B cell (primary cell): ENCODE measurements around the gene SPINK1. TPM values are rescaled to one million over a fixed set of nuclear protein-coding genes. Genes with fewer than 3 reads are reported as not detected.

ENCODE experiments used
- ATAC-seq: fragments of 200-7000 bp; cut with Tn5 transposase; one replicate; pipeline ENCODE4 v1.10.0; 2021; ENCODE audit warnings: low read depth, mild to moderate bottlenecking, moderate number of reproducible peaks, moderate library complexity
- CTCF ChIA-PET: fragments of 350-600 bp; sonication (Branson Sonifier 250); formaldehyde crosslinking; loops from one replicate; lab custom pipeline; 2021; ENCODE audit warnings: antibody characterized with exemption, inconsistent platforms; lab: Charles Lee
- POLR2A ChIA-PET: fragments of 350-600 bp; sonication (Branson Sonifier 250); formaldehyde crosslinking; loops from one replicate; lab custom pipeline; 2021; ENCODE audit warnings: antibody characterized with exemption; lab: Charles Lee
- DNase-seq: peaks from one replicate; pipeline ENCODE4 v3.0.0; 2013
- H2AFZ ChIP-seq: 2 replicates; pipeline ENCODE4 v1.6.1; 2012; ENCODE audit warnings: mild to moderate bottlenecking, low read depth, low read length; ENCODE audit not compliant: insufficient read depth, poor library complexity, severe bottlenecking
- H3K27ac ChIP-seq, 2 donors: 1 replicate in 1 of 2; 2 replicates in 1 of 2; pipeline ENCODE4 v1.5.1; 2012 to 2013; ENCODE audit warnings: low read length in 2 of 2, mild to moderate bottlenecking in 2 of 2, moderate library complexity in 1 of 2
- H3K27me3 ChIP-seq, 4 experiments: fragments of 200-600 bp in 1 of 4; sonication (generic) in 1 of 4; replicated peaks in 1 of 4; 1 replicate in 2 of 4; 2 replicates in 2 of 4; pipeline versions ENCODE4 v1.6.1 to v1.7.0; 2013 to 2016; ENCODE audit warnings: low read length in 3 of 4, mild to moderate bottlenecking in 2 of 4, mixed read lengths in 1 of 4, moderate library complexity in 1 of 4; ENCODE audit not compliant: insufficient read depth in 4 of 4, control insufficient read depth in 3 of 4; ENCODE audit errors: control extremely low read depth in 1 of 4
- H3K36me3 ChIP-seq, 2 experiments: replicated peaks in 1 of 2; 1 replicate in 1 of 2; 2 replicates in 1 of 2; pipeline versions ENCODE4 v1.6.1 to v1.7.1; 2013; ENCODE audit warnings: low read length in 1 of 2; ENCODE audit not compliant: insufficient read depth in 2 of 2, control insufficient read depth in 1 of 2; ENCODE audit errors: control extremely low read depth in 1 of 2, extremely low read depth in 1 of 2
- H3K4me1 ChIP-seq, 2 donors: fragments of 200-600 bp in 1 of 2; sonication (generic) in 1 of 2; 1 replicate in 1 of 2; 2 replicates in 1 of 2; pipeline versions ENCODE4 v1.5.1 to v1.6.1; 2013 to 2017; ENCODE audit warnings: low read length in 2 of 2; ENCODE audit not compliant: control insufficient read depth in 2 of 2, insufficient read depth in 2 of 2
- H3K4me2 ChIP-seq: replicated peaks from 2 replicates; pipeline ENCODE3; 2012; ENCODE audit warnings: mild to moderate bottlenecking, low read depth, low read length; ENCODE audit not compliant: poor library complexity, severe bottlenecking
- H3K4me3 ChIP-seq, 5 experiments: fragments of 200-600 bp in 1 of 5; sonication (generic) in 1 of 5; 1 replicate in 3 of 5; 2 replicates in 2 of 5; pipeline versions ENCODE4 v1.5.1 to v1.7.0; 2011 to 2016; ENCODE audit warnings: low read length in 4 of 5, mild to moderate bottlenecking in 4 of 5, low read depth in 2 of 5, control low read depth in 1 of 5, moderate library complexity in 1 of 5; ENCODE audit not compliant: insufficient read depth in 1 of 5; ENCODE audit errors: control extremely low read depth in 1 of 5, extremely low read depth in 1 of 5
- H3K79me2 ChIP-seq: fragments of 200-600 bp; sonication (generic); one replicate; pipeline ENCODE4 v1.6.0; 2016; ENCODE audit warnings: low read length; ENCODE audit not compliant: control insufficient read depth, insufficient read depth
- H3K9ac ChIP-seq: fragments of 200-600 bp; sonication (generic); 2 replicates; pipeline ENCODE4 v1.6.1; 2017; ENCODE audit warnings: mild to moderate bottlenecking, low read length, moderate library complexity
- H3K9me3 ChIP-seq, 3 donors: one replicate each; pipeline versions ENCODE4 v1.6.1 to v1.7.1; 2013; ENCODE audit warnings: low read length in 2 of 3; ENCODE audit not compliant: control insufficient read depth in 2 of 3, insufficient read depth in 1 of 3; ENCODE audit errors: control extremely low read depth in 1 of 3
- H4K20me1 ChIP-seq: 2 replicates; pipeline ENCODE4 v1.6.0; 2012; ENCODE audit warnings: mild to moderate bottlenecking, low read length; ENCODE audit not compliant: insufficient read depth, control insufficient read depth, poor library complexity, severe bottlenecking
- H3K27ac Mint-ChIP-seq: one replicate; pipeline ENCODE4 v1.8.0; 2021; ENCODE audit warnings: mixed read lengths
- H3K27me3 Mint-ChIP-seq: one replicate; pipeline ENCODE4 v1.8.0; 2021; ENCODE audit warnings: mixed read lengths
- H3K4me1 Mint-ChIP-seq: one replicate; pipeline ENCODE4 v1.8.0; 2021; ENCODE audit warnings: mixed read lengths
- H3K4me3 Mint-ChIP-seq: one replicate; pipeline ENCODE4 v1.8.0; 2021; ENCODE audit warnings: mixed read lengths
- H3K9me3 Mint-ChIP-seq: one replicate; pipeline ENCODE4 v1.8.0; 2022; ENCODE audit warnings: mixed read lengths; ENCODE audit not compliant: insufficient read depth
- CTCF ChIP-seq: fragments of 200-600 bp; IDR thresholded peaks from one replicate; pipeline ENCODE4 v1.8.0; 2022; ENCODE audit warnings: antibody characterized with exemption, mild to moderate bottlenecking
- EZH2 ChIP-seq: IDR thresholded peaks from 2 replicates; pipeline ENCODE4 v1.6.1; 2012; ENCODE audit warnings: borderline replicate concordance, low read depth, mild to moderate bottlenecking, moderate library complexity, low read length; ENCODE audit not compliant: insufficient read depth, poor library complexity, severe bottlenecking
- WGBS: methylation state at CpG from one replicate; pipeline ENCODE4 v1.1.5; 2013; ENCODE audit warnings: missing lambda C conversion rate; ENCODE audit not compliant: insufficient coverage; 5-methylcytosine and 5-hydroxymethylcytosine counted together
- intact Hi-C: fragments of 100-400 bp; cut with micrococcal nuclease; formaldehyde crosslinking; loops from one replicate; pipeline ENCODE4 v1.10.0; 2022
- polyA plus RNA-seq: library from polyadenylated mRNA; depleted of rRNA; stranded (reverse); fragments of >200 nt; gene quantifications from 2 replicates; pipeline ENCODE4 v1.2.3, GENCODE V29; 2012
- total RNA-seq, 2 donors: library from RNA; stranded (reverse); fragments of 120-200 nt in 1 of 2; gene quantifications; 1 replicate in 1 of 2; 2 replicates in 1 of 2; pipeline versions ENCODE4 v1.2.3 to v1.2.4, GENCODE V29; 2013 to 2022

The SPINK1 gene
- total and polyA plus RNA-seq, 2 donors (not counting 1 experiment from before 2014, with no cell fraction given), result not detected

DNA sequence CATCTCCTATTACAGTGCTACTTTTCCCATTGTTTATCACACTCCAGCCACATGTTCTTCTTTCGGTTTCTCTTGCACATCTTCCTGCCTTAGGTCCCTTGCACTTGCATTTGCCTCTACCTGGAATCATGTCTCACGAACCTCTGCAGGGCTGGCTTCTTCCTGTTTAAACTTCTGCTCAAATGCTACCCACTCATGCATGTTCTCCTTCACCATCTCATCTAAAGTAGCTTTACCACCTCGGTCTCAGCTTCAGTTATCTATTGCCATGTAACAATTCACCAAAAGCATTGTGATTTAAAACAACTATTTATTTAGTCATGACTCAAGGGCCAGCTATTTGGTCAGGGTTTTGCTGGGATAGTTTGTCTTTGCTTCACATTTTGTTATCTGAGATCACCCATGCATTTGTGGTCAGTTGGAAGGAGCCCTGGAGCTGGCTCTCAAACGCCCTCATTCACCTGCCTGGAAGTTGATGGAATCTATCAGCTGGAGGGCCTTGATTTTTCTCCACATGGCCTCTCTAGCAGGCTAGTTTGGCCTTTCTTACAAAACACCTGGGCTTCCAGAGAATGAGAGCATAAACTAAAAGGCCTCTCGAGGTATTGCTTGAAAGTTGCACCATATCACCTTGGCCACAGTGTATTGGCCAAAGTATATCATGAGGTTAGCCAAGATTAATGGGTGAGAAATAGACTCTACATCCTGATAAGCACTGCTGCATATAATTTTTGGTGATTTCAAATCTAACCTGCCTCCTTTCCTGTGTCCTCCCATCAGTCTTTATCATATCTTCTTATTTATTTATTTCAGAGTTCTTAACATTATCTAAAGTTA, 21.4 kb downstream of the SPINK1 start:
- H3K9me3 ChIP-seq, result peaks cover 0 to 6% (median 2%) of the 10 kb centered on the region in 3 donors
- H3K27me3 Mint-ChIP-seq, result peaks cover 5% of the 10 kb centered on the region
- peaks cover 6% of the 10 kb centered on the region for H3K4me1 Mint-ChIP-seq
- no peak overlapping the region for H3K27ac Mint-ChIP-seq
- ATAC-seq, result no peak
- no peak overlapping the region for H2AFZ ChIP-seq
- H3K4me1 ChIP-seq, result peaks cover 12 to 16% of the 10 kb centered on the region in 2 donors
- H3K4me3 ChIP-seq, result no peak overlapping the region
- H3K27me3 ChIP-seq, result peaks cover 0 to 8% (median 0%) of the 10 kb centered on the region in 4 experiments
- H3K4me3 Mint-ChIP-seq, result no peak overlapping the region
- ChIA-PET POLR2A (no interaction called here), CTCF (interaction anchor here (1.3 kb wide), 1 partner anchor 13 kb away, joined by 5 read pairs; no protein-coding TSS in a partner anchor)
- no peak overlapping the region for H3K27ac ChIP-seq
- H3K4me2 ChIP-seq, result no peak overlapping the region
- WGBS, result 27% methylated on average over 3 of the region's 5 CpGs
- no peak overlapping the region for H3K9ac ChIP-seq
- no peak for DNase-seq
- H3K36me3 ChIP-seq, result no peaks in the 10 kb centered on the region
- H4K20me1 ChIP-seq, result no peaks in the 10 kb centered on the region
- intact Hi-C loops, result no loop called here
- no peaks in the 10 kb centered on the region for H3K9me3 Mint-ChIP-seq
- H3K79me2 ChIP-seq, result no peaks in the 10 kb centered on the region
- TF ChIP-seq CTCF (no peak), EZH2 (no peak)

- peak overlapping the region; percentile 11 to 17 for H3K27ac ChIP-seq
- POLR2A ChIA-PET, result interaction anchor here (0.6 to 0.8 kb wide), 3 partner anchors 23 to 1213 kb away, joined by 3 to 4 read pairs (median 4); partner anchors contain the start of gene JAKMIP2
- Mint-ChIP-seq H3K27me3 (peaks cover 22% of the 10 kb centered on the region), H3K4me1 (peaks cover 20% of the 10 kb centered on the region), H3K4me3 (peak overlapping the region; percentile 35), H3K27ac (peak overlapping the region; percentile 57), H3K9me3 (no peaks in the 10 kb centered on the region)
- H3K36me3 ChIP-seq, result no peaks in the 10 kb centered on the region
- ATAC-seq (peak; percentile 95), DNase-seq (peak; percentile 71)
- peaks cover 0 to 17% (median 9%) of the 10 kb centered on the region in 4 experiments for H3K27me3 ChIP-seq
- intact Hi-C loops, result loop anchor here (1.0 kb wide), 1 partner anchor 23 kb away; the partner anchor contains the start of gene JAKMIP2
- H3K79me2 ChIP-seq, result no peaks in the 10 kb centered on the region
- H3K9ac ChIP-seq, result no peak overlapping the region
- H3K4me3 ChIP-seq, result no peak overlapping the region
- H4K20me1 ChIP-seq, result no peaks in the 10 kb centered on the region
- no peak overlapping the region for H2AFZ ChIP-seq
- H3K4me2 ChIP-seq, result peak overlapping the region; percentile 35
- H3K9me3 ChIP-seq, result peaks cover 0 to 10% (median 4%) of the 10 kb centered on the region in 3 donors
- CTCF ChIA-PET, result interaction anchor here (0.7 to 2.9 kb wide), 6 partner anchors 15 to 1266 kb away, joined by 3 to 10 read pairs (median 3); partner anchors contain the start of gene JAKMIP2
- H3K4me1 ChIP-seq, result peaks cover 22 to 24% of the 10 kb centered on the region in 2 donors
- no peak for TF ChIP-seq EZH2
- TF ChIP-seq CTCF, result no peak
- WGBS, result no CpG with 5 or more reads among the region's 6 CpGs
Measured at GRCh38 chr5:147805030-147805454, 26.4 kb downstream of the SPINK1 start.
